Nephron (organoid): ENCODE data around the gene PTMS.
"Not testable (repeated sequence)": the region's sequence is repeated elsewhere in the genome, so short reads cannot be mapped to it uniquely, and the experiment has no call there.

Source experiments
- H3K27ac Mint-ChIP-seq, 3 experiments: 2 replicates each; pipeline ENCODE4 v1.8.0; 2020; ENCODE audit warnings: mixed read lengths in 3 of 3, mild to moderate bottlenecking in 2 of 3, moderate library complexity in 1 of 3
- H3K27me3 Mint-ChIP-seq: 2 replicates; pipeline ENCODE4 v1.8.0; 2021; ENCODE audit warnings: low read depth, mild to moderate bottlenecking, moderate library complexity, mixed read lengths
- H3K36me3 Mint-ChIP-seq: 2 replicates; pipeline ENCODE4 v1.8.0; 2020; ENCODE audit warnings: low read depth, mixed read lengths
- H3K4me1 Mint-ChIP-seq: 2 replicates; pipeline ENCODE4 v1.8.0; 2020; ENCODE audit warnings: mixed read lengths
- H3K4me3 Mint-ChIP-seq, 3 experiments: 2 replicates each; pipeline ENCODE4 v1.8.0; 2020; ENCODE audit warnings: mild to moderate bottlenecking in 3 of 3, mixed read lengths in 3 of 3, moderate library complexity in 2 of 3
- H3K9me3 Mint-ChIP-seq: 2 replicates; pipeline ENCODE4 v1.8.0; 2020; ENCODE audit warnings: mixed read lengths
- TF ChIP-seq, protein P1 (sequence below), 3 experiments: fragments of 200-600 bp; sonication (generic); IDR thresholded peaks; one replicate each; pipeline ENCODE4 v1.5.0; 2021; ENCODE audit warnings: antibody characterized with exemption in 3 of 3; ENCODE audit not compliant: unreplicated experiment in 3 of 3

PTMS gene

DNA sequence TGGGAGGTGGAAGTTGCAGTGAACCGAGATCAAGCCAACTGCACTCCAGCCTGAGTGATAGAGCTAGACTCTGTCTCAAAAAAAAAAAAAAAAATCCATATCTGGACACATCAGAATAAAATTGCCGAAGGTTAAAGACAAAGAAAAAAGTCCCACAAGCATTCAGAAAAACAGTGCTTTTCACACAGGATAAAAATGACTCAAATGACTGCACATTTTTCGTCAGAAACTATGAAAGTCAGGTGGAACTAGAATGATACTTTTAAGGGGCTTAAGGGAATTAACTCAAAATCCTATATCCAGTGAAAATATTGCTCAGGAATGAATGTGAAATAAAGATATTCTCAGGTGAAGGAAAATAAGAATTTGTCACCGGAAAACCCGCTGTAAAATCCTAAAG is 29.4 kb upstream of the PTMS start:
- H3K27ac Mint-ChIP-seq: no peak overlapping the region
- peaks cover 5% of the 10 kb centered on the region for H3K4me1 Mint-ChIP-seq
- H3K4me3 Mint-ChIP-seq: no peak overlapping the region
- peaks cover 5% of the 10 kb centered on the region for H3K36me3 Mint-ChIP-seq
- no peaks in the 10 kb centered on the region for H3K9me3 Mint-ChIP-seq
- TF ChIP-seq, protein P1, sequence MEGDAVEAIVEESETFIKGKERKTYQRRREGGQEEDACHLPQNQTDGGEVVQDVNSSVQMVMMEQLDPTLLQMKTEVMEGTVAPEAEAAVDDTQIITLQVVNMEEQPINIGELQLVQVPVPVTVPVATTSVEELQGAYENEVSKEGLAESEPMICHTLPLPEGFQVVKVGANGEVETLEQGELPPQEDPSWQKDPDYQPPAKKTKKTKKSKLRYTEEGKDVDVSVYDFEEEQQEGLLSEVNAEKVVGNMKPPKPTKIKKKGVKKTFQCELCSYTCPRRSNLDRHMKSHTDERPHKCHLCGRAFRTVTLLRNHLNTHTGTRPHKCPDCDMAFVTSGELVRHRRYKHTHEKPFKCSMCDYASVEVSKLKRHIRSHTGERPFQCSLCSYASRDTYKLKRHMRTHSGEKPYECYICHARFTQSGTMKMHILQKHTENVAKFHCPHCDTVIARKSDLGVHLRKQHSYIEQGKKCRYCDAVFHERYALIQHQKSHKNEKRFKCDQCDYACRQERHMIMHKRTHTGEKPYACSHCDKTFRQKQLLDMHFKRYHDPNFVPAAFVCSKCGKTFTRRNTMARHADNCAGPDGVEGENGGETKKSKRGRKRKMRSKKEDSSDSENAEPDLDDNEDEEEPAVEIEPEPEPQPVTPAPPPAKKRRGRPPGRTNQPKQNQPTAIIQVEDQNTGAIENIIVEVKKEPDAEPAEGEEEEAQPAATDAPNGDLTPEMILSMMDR (IDR thresholded peaks at IDR 0.05; ENCODE audit: unreplicated experiment in 3 of 3): no peak
- H3K27me3 Mint-ChIP-seq: no peaks in the 10 kb centered on the region

DNA sequence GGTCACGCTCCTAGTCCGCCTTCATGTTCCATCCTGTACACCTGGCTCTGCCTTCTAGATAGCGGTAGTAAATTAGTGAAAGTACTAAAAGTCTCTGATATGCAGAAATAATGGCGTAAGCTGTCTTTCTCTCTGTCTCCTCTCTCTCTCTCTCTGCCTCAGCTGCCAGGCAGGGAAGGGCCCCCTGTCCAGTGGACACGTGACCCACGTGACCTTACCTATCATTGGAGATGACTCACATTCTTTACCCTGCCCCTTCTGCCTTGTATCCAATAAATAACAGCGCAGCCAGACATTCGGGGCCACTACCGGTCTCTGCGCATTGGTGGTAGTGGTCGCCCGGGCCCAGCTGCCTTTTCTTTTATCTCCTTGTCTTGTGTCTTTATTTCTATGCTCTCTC is 24.1 kb upstream of the PTMS start:
- H3K27me3 Mint-ChIP-seq, H3K4me1 Mint-ChIP-seq, H3K4me3 Mint-ChIP-seq, H3K9me3 Mint-ChIP-seq: not testable (repeated sequence)
- peak overlapping the region in 1 of 3 experiments; percentile 27 for H3K27ac Mint-ChIP-seq
- H3K36me3 Mint-ChIP-seq: peaks cover 13% of the 10 kb centered on the region

DNA sequence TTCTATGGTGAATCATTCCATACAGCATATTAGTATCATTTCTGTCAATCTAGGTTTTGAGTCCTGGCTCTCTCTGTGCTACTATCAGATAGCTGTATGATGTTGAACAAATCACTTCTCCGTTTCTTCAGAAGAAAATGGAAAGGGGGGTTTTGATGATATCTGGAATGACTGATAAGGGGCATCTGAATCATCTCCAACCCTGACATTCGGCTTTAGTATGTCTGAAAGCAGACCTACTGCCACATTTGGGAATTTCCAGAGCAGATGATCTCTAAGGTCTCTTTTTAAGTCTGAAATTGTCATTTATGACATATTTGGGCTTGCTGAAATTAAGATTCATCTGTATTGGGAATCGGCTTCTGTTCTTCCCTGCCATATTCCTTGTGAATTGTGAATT is 23.3 kb upstream of the PTMS start:
- TF ChIP-seq, protein P1 (IDR thresholded peaks at IDR 0.05; ENCODE audit: unreplicated experiment in 3 of 3): no peak
- Mint-ChIP-seq H3K9me3 (no peaks in the 10 kb centered on the region), H3K4me1 (no peaks in the 10 kb centered on the region), H3K36me3 (peaks cover 21% of the 10 kb centered on the region), H3K27ac (no peak overlapping the region), H3K4me3 (no peak overlapping the region), H3K27me3 (no peaks in the 10 kb centered on the region)

DNA sequence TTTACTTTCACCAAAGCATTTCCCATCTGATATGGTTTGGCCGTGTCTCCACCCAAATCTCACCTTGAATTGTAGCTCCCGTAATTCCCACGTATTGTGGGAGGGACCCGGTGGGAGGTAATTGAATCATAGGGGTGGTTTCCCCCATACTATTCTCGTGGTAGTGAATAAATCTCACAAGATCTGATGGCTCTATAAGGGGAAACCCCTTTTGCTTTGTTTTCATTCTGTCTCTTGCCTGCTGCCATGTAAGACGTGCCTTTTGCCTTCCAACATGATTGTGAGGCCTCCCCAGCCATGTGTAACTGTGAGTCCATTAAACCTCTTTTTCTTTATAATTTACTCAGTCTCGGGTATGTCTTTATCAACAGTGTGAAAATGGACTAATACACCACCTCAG is 22.9 kb upstream of the PTMS start:
- not testable (repeated sequence) for H3K27ac Mint-ChIP-seq, H3K4me3 Mint-ChIP-seq, H3K9me3 Mint-ChIP-seq, H3K4me1 Mint-ChIP-seq, H3K27me3 Mint-ChIP-seq
- H3K36me3 Mint-ChIP-seq: peaks cover 26% of the 10 kb centered on the region

DNA sequence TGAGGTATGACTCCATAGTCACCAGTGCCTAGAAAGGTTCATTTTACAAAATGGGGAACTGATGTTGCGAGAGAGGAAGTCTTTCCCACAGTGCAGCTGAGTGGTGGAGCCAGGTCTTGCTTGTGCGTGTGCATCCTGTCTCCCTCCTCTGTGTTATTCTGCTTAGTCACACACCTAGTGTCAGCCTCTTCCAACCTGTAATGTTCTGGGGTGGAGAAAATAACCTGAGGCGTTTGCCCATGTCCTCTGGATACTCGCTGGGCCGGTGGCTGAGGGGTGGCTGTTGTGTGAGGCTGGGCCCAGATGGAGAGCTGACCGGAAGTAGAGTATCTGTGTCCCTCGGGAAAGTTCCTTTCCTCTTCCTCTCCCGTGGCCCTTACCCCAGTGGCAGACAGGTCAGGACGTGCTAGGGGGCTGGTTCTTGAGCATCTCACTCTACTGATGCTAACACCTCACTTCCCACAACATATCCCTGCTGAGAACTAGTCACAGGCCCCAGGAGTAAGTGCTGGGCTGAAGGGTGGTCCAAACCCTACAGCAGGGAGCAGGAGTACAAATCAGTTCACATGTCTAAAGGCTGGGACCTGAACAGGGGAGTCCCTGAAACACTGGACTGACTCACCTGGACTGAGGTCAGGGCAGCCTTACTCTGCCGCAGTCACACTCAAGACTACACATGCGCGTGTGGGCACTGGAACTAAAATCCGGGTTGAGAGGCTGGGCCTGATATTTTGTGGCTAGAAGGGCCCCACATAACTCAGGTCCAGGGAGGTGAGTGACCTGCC is 20.2 kb upstream of the PTMS start:
- Mint-ChIP-seq H3K9me3 (no peaks in the 10 kb centered on the region), H3K4me3 (no peak overlapping the region), H3K36me3 (peaks cover 46% of the 10 kb centered on the region), H3K4me1 (no peaks in the 10 kb centered on the region), H3K27me3 (no peaks in the 10 kb centered on the region), H3K27ac (no peak overlapping the region)
- TF ChIP-seq, protein P1 (IDR thresholded peaks at IDR 0.05; ENCODE audit: unreplicated experiment in 3 of 3): no peak

DNA sequence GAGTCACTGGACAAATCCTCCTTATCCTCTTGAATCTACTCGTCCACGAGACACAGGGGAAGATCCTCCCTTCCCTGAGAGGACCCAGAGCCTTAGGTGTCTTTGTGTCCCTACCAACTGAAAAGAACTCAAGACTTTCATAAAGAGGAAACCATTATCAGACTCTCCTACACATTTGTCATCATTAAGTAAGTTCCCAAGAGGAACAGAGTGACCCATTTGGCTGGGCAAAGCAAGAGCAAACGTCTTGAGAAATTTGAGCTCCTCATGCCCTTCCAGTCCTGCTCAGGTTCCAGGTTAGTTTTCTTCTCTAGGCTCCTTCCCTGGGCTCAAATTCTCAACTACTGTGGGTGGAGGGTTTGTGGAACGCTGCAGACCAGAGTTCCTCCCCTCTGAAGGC is 18.9 kb upstream of the PTMS start:
- Mint-ChIP-seq H3K27me3 (no peaks in the 10 kb centered on the region), H3K4me3 (no peak overlapping the region), H3K27ac (peak overlapping the region in 1 of 3 experiments; percentile 15), H3K4me1 (peaks cover 5% of the 10 kb centered on the region), H3K9me3 (no peaks in the 10 kb centered on the region), H3K36me3 (peaks cover 59% of the 10 kb centered on the region)
- TF ChIP-seq, protein P1 (IDR thresholded peaks at IDR 0.05; ENCODE audit: unreplicated experiment in 3 of 3): no peak

DNA sequence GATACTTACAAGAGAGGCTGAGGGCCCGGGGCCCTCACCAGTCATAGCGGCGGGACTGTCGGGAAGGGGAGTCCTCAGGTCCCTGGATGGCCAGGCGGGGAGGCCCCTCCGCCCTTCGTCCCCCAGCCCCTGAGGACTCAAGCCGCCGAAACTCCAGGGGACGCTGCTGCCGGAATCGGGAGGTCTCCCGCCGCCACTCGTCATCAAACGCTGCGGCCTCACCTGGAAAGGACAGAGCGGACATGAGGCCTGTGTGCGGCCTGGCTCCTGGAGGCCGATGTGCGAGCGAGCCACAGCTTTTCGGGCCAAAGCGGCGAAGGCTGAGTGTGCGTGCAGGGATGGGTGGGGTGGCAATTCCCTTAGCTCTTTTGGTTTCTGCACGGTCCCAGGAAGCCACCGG is 17.4 kb upstream of the PTMS start:
- TF ChIP-seq, protein P1 (IDR thresholded peaks at IDR 0.05; ENCODE audit: unreplicated experiment in 3 of 3): no peak
- Mint-ChIP-seq H3K27me3 (no peaks in the 10 kb centered on the region), H3K4me1 (peaks cover 15% of the 10 kb centered on the region), H3K36me3 (peaks cover 63% of the 10 kb centered on the region), H3K4me3 (peak overlapping the region in 2 of 3 experiments; percentile 46 to 62), H3K27ac (no peak overlapping the region), H3K9me3 (no peaks in the 10 kb centered on the region)
